ENCODE measurements around the gene ARID1B.

- no peak for TF ChIP-seq POLR2AphosphoS5 (IDR thresholded peaks at IDR 0.05)
- TF ChIP-seq POLR2A (IDR thresholded peaks at IDR 0.05) = no peak
- no peak for TF ChIP-seq EP300 (IDR thresholded peaks at IDR 0.05; ENCODE audit: low read depth)
- TF ChIP-seq CTCF (IDR thresholded peaks at IDR 0.05) = no peak
Measured at GRCh38 chr6:156854466-156855161, 77.4 kb downstream of the ARID1B start.

Measured in transverse colon (tissue), 4 donors.